HG02884 (cell line): Measurements from ENCODE around the gene TSNAXIP1.

Experiments
- ATAC-seq: cut with Tn5 transposase; IDR thresholded peaks from one replicate; pipeline ENCODE4 v1.9.1; 2021; ENCODE audit warnings: mild to moderate bottlenecking, moderate library complexity; ENCODE audit not compliant: unreplicated experiment

TSNAXIP1 gene

GRCh38 chr16:67781565-67781921, 25.1 kb upstream of the TSNAXIP1 start:
- no peak for ATAC-seq

GRCh38 chr16:67782567-67783352, 23.9 kb upstream of the TSNAXIP1 start:
- no peak for ATAC-seq

GRCh38 chr16:67783353-67783725, 23.4 kb upstream of the TSNAXIP1 start:
- no peak for ATAC-seq

GRCh38 chr16:67786491-67786890, 20.2 kb upstream of the TSNAXIP1 start:
- no peak for ATAC-seq

GRCh38 chr16:67790071-67790470, 16.6 kb upstream of the TSNAXIP1 start:
- no peak for ATAC-seq

GRCh38 chr16:67796099-67796718, 10.5 kb upstream of the TSNAXIP1 start:
- no peak for ATAC-seq

GRCh38 chr16:67800338-67800926, 6.3 kb upstream of the TSNAXIP1 start:
- no peak for ATAC-seq

- no peak for ATAC-seq
These were observed 5.4 kb upstream of the TSNAXIP1 start for GRCh38 chr16:67801241-67801640.

- ATAC-seq, result no peak
These were observed 4.8 kb upstream of the TSNAXIP1 start for GRCh38 chr16:67801883-67802282.

- no peak for ATAC-seq
These were observed 2.8 kb upstream of the TSNAXIP1 start for GRCh38 chr16:67803894-67804293.

GRCh38 chr16:67804853-67805542, 1.7 kb upstream of the TSNAXIP1 start:
- no peak for ATAC-seq

- ATAC-seq, result no peak
These were observed 816 bp upstream of the TSNAXIP1 start for GRCh38 chr16:67805718-67806427.

- ATAC-seq, result no peak
These were observed 526 bp downstream of the TSNAXIP1 start for GRCh38 chr16:67807148-67807682.

GRCh38 chr16:67811899-67812298, 5.2 kb downstream of the TSNAXIP1 start:
- no peak for ATAC-seq

GRCh38 chr16:67814567-67814966, 7.9 kb downstream of the TSNAXIP1 start:
- ATAC-seq, result no peak

GRCh38 chr16:67820608-67821259, 14.0 kb downstream of the TSNAXIP1 start:
- ATAC-seq, result no peak

- no peak for ATAC-seq
These were observed 15.8 kb downstream of the TSNAXIP1 start for GRCh38 chr16:67822511-67822910.

GRCh38 chr16:67825119-67825518, 18.4 kb downstream of the TSNAXIP1 start:
- ATAC-seq, result no peak

GRCh38 chr16:67825906-67826305, 19.2 kb downstream of the TSNAXIP1 start:
- no peak for ATAC-seq

- ATAC-seq, result no peak
These were observed 22.0 kb downstream of the TSNAXIP1 start for GRCh38 chr16:67828651-67829050.
